Upper lobe of left lung (tissue), 4 donors: ENCODE measurements around the gene IFT57.

Experiments
- CTCF ChIP-seq, 6 experiments: fragments of 450-650 bp in 4 of 6; fragments of 200-600 bp in 2 of 6; sonication (generic) in 2 of 6; IDR thresholded peaks; one replicate each; pipeline ENCODE4 v1.5.1; 2016 to 2019; ENCODE audit warnings: antibody characterized with exemption in 6 of 6
- POLR2A ChIP-seq, 4 donors: fragments of 450-650 bp; IDR thresholded peaks; one replicate each; pipeline ENCODE4 v1.5.1; 2016 to 2017; ENCODE audit warnings: antibody characterized with exemption in 4 of 4, mild to moderate bottlenecking in 2 of 4

- no peak for TF ChIP-seq CTCF (IDR thresholded peaks at IDR 0.05)
- no peak for TF ChIP-seq POLR2A (IDR thresholded peaks at IDR 0.05)
Measured at GRCh38 chr3:108150200-108150599, 72.0 kb downstream of the IFT57 start.
